ELR (cell line): ENCODE results near the gene CPNE2.
"Not testable (repeated sequence)": the region's sequence is repeated elsewhere in the genome, so short reads cannot be mapped to it uniquely, and the experiment has no call there.

Experiments used
- DNase-seq: peaks from one replicate; pipeline ENCODE4 v3.0.0-alpha.2; 2015; ENCODE audit warnings: low read depth

CPNE2 gene

DNA sequence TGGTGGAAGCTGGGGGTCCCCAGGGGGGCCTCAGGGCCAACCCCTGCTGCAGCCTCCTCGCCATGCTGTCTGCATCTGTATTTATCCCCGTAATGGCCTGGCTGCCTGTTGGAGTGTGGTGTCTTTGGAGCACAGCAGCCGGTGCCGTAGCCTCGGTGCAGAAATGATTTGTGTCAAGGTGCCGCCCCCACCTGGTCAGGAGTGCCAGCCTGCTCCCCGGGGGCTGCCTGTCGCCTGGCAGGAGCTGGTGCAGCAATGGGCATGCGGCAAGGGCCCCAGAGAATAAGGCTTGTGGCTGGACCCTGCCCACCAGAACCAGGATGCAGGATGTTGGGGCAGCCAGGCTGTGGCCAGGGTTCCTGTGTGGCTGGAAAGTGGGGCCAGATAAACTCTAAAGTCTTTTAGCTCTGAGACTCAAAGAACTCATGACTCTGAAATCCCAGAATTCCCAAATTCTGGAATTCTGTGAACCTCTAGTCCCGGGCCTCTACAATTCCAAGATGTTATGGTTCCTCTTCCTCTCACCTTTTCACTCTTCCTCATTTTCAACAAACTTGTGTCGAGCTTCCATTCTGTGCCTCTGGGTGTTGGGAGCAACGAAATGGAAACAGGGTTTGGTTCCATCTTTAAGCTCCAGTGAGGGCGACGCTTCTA lies 5.9 kb downstream of the CPNE2 start:
- no peak for DNase-seq

DNA sequence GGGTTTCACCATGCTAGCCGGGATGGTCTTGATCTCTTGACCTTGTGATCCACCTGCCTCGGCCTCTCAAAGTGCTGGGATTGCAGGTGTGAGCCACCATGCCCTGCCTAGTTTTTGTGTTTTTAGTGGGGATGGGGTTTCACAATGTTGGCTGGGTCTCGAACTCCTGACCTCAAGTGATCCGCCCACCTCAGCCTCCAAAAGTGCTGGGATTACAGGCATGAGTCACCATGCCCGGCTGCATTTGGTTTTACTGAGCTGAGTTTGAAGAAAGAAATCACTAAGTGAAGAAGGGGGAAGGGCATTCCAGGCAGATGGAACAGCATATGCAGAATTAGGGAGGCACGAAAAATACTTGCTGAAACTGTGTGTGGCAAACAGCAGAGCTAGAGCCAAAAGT lies 7.6 kb downstream of the CPNE2 start:
- DNase-seq: peak; percentile 57

DNA sequence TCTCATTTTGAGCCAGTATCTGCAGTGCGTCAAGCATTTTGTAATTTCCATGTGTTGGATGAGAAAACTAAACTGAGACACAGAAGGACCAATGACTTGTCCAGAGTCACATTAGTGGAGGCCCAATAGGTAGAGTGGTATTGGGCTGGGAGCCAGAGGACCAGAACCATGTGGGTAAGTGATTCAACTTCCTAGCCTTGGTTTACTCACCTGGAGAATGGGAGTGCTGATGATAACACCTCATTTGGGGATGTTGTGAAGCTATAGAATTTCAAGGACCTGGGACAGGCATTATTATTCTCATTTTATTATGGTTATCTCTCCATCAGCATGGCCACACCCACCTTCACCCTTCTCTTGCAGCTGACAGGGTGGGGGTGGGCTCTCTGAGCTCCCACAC lies 8.1 kb downstream of the CPNE2 start:
- DNase-seq: no peak

DNA sequence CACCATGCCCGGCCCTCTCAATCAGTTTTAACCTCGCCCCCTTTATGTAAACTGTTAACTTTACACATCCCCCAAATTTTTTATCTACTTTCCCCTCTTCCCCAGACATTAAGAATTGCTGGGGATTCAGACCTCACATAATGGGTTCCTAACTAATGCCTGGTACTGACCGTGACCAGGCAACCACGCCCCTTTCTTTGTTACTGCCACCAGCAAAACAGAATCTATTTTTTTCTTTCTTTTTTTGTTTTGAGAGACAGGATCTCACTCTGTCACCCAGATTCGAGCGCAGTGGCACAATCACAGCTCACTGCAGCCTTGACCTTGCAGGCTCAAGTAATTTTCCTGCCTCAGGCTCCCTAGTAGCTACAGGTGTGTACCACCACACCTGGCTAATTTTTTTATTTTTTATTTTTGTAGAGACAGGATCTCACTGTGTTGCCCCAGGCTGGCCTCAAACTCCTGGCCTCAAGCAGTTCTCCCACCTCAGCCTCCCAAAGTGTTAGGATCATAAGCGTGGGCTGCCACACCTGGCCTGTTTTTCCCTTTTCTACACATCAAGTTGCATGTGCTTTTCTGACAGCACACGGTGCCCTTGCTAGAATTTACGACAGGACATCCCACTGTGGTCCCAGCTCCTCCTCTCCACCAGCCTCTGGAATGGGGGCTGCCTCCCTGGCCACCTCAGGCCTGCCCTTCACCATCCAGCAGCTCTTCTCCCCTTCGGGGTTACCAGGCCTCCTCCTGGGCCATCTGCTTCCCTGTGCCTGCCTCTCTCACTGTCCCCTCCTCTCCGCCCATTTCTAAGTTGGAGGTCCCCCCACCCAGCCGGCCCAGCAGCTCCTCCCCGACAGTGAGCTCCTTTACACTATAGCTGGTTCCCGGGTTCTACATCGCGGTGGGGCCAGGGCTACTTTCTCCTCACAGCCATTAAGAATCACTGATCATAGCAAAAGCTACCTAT lies 10.8 kb downstream of the CPNE2 start:
- DNase-seq: no peak

DNA sequence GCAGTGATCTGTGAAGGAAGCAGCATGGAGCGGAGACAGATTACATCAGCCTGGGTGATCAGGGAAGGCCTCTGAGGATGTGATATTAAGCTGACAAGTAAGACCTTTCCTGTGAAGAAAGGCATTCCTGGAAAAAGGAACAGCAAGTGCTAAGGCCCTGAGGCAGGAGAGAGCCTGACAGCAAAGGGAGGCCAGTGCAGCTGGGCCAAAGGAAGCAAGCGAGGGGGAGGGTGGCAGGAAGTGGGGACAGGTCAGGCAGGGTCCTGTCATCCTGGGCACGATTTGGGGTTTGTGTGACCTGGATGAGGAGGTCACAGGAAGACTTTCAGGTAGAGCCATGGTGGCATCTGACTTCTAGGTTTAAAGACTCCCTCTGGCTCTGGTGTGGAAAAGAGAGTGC lies 12.3 kb downstream of the CPNE2 start:
- no peak for DNase-seq

DNA sequence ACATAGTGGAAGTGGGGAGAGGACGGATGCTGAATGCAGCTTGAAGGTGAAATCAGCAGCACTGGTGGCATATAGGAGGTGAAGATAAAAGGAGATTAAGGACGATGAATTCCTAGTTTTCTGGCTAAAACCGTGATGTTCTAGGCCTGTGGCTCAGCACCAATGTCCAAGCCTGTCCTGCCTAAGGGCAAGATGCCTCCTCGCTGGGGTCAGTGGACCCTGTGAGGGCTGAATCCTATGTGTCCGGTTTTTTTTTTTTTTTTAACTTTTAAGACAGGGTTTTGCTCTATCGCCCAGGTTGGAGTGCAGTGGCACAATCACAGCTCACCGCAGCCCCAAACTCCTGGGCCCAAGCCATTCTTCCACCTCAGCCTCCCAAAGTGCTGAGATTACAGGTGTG lies 12.8 kb downstream of the CPNE2 start:
- no peak for DNase-seq

DNA sequence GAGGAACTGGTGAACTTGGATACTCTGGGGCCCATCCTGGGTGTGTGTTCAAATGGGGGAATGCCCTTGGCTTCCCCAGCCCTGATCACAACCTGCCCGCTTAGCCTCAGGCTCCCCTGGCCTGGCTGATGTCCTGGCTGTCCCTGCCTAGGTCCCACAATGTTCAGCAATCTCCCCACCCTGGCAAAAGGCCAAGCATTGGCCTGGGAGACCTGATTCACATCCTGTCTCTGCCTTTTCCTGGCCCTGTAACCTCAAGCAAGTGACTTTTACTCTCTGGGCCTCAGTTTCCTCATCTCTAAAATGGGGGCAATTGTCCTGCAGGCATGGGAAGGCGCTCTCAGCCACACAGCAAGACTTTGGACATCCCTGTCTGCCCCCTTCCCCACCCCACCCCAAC lies 14.4 kb downstream of the CPNE2 start:
- DNase-seq: peak; percentile 53

DNA sequence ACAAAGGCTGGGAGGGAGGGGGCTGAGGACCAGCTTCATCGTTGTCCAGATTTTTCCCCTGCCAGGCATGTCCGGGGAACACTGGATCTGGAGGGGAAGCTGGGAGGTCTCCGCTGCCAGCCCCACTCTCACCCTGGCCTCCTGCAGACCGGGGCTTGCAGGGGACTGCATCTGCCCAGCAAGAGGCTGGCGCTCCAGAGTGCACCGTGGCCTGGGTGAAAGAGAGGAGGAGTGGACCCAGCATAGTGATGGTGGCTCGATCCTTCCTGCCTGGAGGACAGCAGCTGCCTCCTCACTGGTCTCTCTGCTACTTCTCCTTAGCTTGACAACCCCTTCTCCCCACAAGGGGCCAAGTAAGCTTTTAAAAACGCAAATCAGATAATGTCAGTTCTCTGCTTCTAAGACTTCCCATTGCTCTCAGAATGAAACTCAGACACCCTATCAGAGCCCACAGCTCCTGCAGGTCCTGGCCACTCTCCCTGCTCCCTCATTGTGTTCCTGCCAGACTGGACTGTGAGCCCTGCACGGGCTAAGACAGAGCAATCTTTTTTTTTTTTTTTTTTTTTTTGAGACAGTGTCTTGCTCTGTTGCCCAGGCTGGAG lies 15.0 kb downstream of the CPNE2 start:
- DNase-seq: no peak

DNA sequence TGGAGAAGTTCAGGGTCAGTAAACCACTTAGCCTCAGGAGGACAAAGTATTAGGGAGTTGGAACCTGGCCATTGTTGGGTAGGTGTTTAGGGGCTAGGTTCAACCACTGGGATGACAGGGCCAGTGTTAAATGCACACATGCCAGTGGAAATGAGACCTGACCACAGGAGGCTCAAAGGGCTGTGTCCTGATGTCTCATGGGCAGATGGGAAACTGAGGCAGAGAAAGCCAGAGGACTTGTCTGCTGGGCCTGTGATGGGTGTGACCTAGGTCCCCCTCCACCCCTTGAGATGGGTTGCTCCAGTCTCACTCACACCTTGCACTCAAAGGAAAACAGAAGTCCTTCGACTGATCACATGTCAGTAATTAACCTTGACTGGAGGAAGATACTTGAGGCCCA lies 16.0 kb downstream of the CPNE2 start:
- DNase-seq: no peak

DNA sequence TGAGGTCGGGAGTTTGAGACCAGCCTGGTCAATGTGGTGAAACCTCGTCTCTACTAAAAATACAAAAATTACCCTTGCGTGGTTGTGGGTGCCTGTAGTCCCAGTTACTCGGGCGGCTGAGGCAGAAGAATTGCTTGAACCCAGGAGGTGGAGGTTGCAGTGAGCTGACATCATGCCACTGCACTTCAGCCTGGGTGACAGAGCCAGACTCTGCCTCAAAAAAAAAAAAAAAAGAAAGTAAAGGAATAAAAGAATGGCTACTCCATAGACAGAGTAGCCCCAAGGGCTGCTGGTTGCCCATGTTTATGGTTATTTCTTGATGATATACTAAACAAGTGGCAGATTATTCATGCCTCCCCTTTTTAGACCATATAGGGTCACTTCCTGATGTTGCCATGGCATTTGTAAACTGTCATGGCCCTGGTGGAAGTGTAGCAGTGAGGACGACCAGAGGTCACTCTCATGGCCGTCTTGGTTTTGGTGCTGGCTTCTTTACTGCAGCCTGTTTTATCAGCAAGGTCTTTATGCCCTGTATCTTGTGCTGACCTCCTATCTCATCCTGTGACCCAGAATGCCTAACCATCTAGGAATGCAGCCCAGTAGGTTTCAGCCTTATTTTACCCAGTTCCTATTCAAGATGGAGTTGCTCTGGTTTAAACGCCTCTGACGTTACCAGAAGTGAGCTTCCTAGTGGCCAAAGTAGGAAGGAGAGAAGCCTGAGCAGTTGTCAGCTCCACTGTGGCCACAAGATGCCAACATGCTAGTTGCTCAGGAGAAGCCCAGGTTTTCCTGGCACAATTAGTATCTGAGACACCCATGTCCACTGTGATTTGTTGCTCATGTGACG lies 17.1 kb downstream of the CPNE2 start:
- DNase-seq: not testable (repeated sequence)

DNA sequence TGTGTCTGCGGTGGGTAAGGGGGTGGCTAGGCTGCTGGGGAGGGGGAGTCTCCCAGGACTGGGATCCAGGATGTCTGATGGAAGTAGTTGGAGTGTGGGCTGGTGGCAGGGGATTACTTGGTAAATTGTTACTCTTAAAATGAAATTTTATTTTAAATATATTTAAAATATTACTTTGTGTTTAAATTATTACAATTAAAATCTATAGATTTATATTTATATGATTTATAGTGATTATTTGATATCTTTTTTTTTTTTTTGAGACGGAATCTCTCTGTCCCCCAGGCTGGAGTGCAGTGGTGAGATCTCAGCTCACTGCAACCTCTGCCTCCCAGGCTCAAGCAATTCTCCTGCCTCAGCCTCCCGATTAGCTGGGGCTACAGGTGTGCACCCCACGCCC lies 18.6 kb downstream of the CPNE2 start:
- no peak for DNase-seq

DNA sequence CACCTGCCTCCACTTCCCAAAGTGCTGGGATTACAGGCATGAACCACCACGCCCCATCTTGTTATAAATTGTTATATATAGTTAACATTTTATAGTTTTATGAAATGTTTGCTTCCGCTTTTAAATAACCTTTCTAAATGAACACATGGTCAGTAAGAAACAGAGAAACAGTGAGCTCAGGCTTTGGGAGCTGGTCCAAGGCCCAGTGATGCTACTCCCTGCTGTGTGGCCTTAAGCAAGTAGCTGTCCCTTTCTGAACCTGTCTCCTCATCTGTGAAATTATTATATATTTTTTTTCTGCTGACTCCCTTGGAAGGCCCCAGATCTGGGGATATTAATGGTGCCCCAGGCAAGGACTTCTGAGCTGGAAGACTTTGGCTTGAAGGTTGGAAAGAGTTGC lies 19.0 kb downstream of the CPNE2 start:
- DNase-seq: no peak

DNA sequence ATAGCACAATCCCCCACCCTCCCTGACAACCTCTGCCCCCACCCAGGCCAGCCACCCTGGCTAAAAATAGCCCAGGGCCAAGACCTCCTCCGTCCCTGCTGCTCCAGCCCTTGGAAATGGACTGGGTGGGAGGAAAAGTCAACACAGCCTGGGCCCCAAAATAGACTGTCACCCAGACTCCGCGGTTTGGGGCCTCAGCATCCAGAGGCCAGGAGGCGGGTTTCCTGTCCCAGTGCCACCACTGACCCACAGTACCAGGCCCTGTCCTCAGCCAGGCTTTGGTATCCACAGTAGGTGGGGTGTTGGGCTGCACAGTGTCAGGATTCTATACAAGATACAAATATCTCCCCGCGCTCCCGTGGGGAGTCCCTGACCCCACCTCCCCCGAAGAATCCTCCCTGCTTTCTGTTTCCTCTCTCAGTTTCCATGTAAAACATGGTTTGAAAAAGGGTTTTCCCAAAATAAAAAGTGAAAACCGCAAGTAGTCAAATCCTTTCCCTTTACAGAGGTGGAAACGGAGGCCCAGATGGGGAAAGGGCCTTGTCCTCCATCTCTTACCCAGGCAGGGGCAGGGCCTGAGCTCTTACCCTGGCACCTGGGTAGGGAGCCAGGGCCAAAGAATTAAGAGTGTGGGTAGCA lies 20.1 kb downstream of the CPNE2 start:
- DNase-seq: no peak

DNA sequence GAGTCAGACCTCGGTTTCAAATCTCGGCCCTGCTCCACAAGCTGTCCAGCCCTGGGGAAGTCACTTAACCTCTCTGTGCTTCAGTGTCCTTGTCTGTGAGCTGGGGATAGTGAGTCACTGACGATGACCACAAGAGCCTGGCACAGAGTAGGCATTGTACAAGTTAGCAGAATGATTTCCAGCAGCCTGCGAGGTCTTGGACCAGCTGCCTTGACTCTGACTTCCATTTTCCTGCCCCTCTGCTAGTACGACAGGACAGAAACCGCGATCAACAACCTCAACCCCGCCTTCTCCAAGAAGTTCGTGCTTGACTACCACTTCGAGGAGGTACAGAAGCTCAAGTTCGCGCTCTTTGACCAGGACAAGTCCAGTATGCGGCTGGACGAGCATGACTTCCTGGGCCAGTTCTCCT lies 20.7 kb downstream of the CPNE2 start:
- DNase-seq: peak; percentile 40

DNA sequence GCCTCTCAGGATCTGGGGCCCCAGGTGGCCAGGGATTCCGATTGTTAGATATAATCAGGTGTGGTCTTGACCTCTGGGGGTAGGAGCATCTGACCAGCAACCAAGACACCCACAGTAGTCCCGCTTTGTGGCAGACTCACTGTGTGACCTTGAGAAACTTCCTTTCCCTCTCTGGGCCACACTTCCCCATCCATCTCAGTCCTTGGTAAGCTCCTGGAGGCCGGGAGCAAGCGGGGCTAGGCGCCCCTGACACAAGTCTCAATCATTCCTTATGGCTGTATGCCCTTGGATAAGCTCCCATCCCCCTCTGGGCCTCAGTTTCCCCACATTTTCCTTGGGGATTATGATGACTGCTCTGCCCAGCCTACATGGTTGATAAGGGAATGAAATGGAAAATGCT lies 21.3 kb downstream of the CPNE2 start:
- no peak for DNase-seq

DNA sequence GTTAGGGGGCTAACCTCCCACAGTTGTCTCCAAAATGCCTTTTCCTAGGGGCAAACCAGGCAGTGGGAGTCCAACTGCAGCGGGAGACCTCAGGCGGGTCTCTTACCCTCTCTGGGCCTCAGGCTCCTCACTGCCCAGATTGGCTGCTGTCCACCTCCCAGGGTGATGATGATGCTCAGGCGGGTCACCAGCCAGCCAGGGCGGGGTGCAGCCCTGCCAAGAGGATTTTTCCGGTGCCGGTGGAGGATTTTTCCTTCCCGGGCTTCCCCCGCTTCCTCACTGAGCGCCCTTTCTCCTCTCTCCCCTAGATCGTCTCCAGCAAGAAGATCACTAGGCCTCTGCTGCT lies 22.8 kb downstream of the CPNE2 start:
- no peak for DNase-seq

DNA sequence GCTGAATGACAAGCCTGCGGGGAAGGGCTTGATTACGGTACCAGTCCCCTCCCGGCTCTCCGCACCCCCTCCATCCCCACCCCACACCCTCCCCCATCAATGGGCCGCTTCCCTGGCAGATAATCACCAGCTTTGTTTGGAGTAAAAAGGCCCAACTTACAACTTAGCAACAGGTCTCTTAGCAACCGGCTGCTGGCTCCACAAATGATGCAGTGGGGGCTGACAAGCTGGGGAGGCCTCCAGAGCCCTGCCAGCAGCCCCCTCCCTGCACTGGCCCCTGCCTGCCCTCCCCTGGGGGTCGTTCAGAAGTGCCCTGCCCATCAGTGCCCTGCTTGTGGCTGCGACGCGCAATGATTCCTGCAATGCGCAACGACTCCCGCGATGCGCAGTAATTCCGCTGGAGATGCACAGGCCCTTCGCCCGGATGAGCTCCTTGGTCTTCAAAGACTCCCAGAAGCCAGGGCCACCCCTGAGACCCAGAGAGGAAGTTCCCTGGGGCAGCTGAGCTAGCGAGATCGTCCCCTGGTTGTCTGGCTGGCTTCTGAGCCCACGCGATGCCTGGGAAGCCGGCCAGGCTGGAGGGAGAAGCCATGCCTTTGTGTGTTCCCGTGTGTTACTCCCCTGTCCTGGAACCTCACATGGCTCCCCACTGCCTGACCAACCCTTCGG lies 23.3 kb downstream of the CPNE2 start:
- DNase-seq: no peak

DNA sequence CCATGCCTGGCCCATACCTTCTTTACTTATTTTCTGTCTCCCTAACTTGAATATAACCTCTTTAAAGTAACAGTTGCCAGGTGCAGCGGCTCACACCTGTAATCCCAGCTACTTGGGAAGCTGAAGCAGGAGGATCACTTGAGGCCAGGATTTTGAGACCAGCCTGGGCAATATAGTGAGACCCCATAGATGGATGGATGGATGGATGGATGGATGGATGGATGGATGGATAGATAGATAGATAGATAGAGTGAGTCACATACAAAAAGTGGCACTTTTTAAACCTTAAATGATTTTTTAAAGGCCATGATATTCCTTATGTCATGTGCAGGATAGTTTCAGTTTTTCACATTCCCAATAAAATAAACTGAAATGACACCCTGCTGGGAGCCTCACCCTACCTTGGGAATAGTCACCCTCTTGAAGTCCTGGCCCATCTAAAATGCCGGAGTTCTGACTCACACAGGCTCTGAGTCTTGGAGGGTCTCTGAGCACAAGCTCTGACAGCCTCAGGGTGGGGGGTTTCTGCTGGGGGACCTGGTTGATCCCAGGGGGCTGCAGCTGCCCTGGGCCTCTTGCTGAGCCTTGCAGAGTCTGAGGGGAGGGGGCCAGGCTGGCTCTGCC lies 26.2 kb downstream of the CPNE2 start:
- DNase-seq: peak; percentile 56

DNA sequence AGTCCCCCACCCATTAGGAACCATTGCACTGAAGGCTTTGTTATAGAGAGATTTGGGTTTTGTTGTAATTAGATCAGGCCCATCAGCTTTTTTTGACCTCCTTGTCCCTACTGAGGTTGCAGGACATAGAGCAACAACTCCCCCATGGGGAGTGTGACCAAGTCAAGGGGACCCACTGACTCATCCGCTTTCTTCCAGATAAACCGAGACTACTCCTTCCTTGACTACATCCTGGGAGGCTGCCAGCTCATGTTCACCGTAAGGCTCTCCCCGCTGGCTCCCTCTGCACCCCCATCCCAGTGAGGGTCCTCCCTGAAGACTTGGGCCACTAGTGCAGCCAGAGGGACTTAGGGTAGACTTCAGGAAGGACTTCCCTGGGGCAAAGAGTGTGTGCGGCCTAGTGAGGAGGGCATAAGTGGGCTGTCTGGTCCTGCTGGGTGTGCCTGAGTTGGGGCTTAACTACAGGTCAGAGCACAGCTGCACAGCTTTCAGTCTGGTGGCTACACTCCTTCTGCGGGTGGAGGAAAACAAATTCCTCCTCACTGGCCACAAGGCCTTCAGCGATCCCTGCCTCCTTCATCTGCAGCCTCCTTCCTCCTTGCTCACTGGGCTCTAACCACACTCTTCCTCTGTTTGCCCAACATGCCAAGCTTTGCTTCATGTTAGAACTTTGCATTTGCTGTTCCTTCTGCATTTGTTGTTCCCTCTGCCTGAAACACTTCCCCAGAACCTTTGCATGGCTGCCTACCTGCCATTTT lies 31.0 kb downstream of the CPNE2 start:
- DNase-seq: peak; percentile 30
